Transverse colon (tissue), 4 donors: Measurements from ENCODE around the gene RBM39. TPM values are rescaled to one million over a fixed set of nuclear protein-coding genes. Genes with fewer than 3 reads are reported as not detected.
A peak's percentile ranks its signal among the peaks of the same experiment; 100 is the strongest.

Experiments used
- DNase-seq: peaks from one replicate; pipeline ENCODE4 v3.0.0-alpha.2; 2019
- H3K27ac ChIP-seq, 4 donors: fragments of 200-600 bp; sonication (generic); 2 replicates each; pipeline ENCODE4 v1.5.1; 2016 to 2018; ENCODE audit warnings: inconsistent platforms in 4 of 4
- H3K27me3 ChIP-seq: fragments of 200-600 bp; sonication (generic); 2 replicates; pipeline ENCODE4 v1.5.1; 2017; ENCODE audit warnings: inconsistent platforms
- H3K36me3 ChIP-seq, 4 donors: fragments of 200-600 bp; sonication (generic); 2 replicates each; pipeline ENCODE4 v1.5.1; 2017 to 2019; ENCODE audit warnings: inconsistent platforms in 4 of 4
- H3K4me1 ChIP-seq, 4 donors: fragments of 200-600 bp; sonication (generic); 2 replicates each; pipeline ENCODE4 v1.5.1; 2017 to 2020; ENCODE audit warnings: inconsistent platforms in 4 of 4
- H3K4me3 ChIP-seq, 4 donors: fragments of 200-600 bp; sonication (generic); 1 replicate in 1 of 4; 2 replicates in 3 of 4; pipeline versions ENCODE4 v1.5.1 to v1.6.1; 2017 to 2019; ENCODE audit warnings: inconsistent platforms in 4 of 4
- H3K9me3 ChIP-seq, 2 donors: fragments of 200-600 bp; sonication (generic); 2 replicates each; pipeline ENCODE4 v1.5.1; 2017 to 2019; ENCODE audit warnings: inconsistent platforms in 2 of 2
- CTCF ChIP-seq, 5 experiments: fragments of 200-600 bp in 3 of 5; fragments of 450-650 bp in 2 of 5; sonication (generic) in 3 of 5; IDR thresholded peaks; 1 replicate in 2 of 5; 2 replicates in 3 of 5; pipeline ENCODE4 v1.5.1; 2016 to 2017; ENCODE audit warnings: antibody characterized with exemption in 5 of 5, inconsistent platforms in 3 of 5, mild to moderate bottlenecking in 2 of 5, moderate library complexity in 1 of 5
- EP300 ChIP-seq: sonication (generic); formaldehyde crosslinking; IDR thresholded peaks from one replicate; pipeline ENCODE4 v1.6.1; 2017; ENCODE audit warnings: antibody characterized with exemption, low read depth
- POLR2A ChIP-seq: fragments of 450-650 bp; IDR thresholded peaks from one replicate; pipeline ENCODE4 v1.6.1; 2016; ENCODE audit warnings: antibody characterized with exemption, mild to moderate bottlenecking, moderate library complexity
- POLR2AphosphoS5 ChIP-seq, 3 donors: sonication (generic); formaldehyde crosslinking; IDR thresholded peaks; one replicate each; pipeline ENCODE4 v1.6.1; 2016; ENCODE audit warnings: antibody characterized with exemption in 3 of 3
- WGBS, 2 donors: methylation state at CpG; one replicate each; pipeline ENCODE4 v1.1.5; 2018; ENCODE audit warnings: low coverage in 1 of 2; 5-methylcytosine and 5-hydroxymethylcytosine counted together
- in situ Hi-C, 4 donors: fragments of 200-750 bp; cut with MboI; loops; one replicate each; pipeline versions ENCODE4 v1.15.0 to v1.15.1; 2017; ENCODE audit warnings: low sequenced_read_pairs in 3 of 4, low pct_ligation_motif_present in 1 of 4, low pct_unique_long_range_greater_than_20kb in 1 of 4
- intact Hi-C: fragments of 100-400 bp; cut with DNase I; formaldehyde crosslinking; loops from one replicate; pipeline ENCODE4 v1.15.1; 2023; ENCODE audit warnings: low total_unique reads
- total RNA-seq, 4 donors: library from RNA; depleted of rRNA; stranded (reverse); fragments of >200 nt; gene quantifications; one replicate each; pipeline ENCODE4 v1.1.0, GENCODE V29; 2016

Gene RBM39
- total RNA-seq, 4 donors from 2014 or later, result 264 to 721 (median 416) TPM

GRCh38 chr20:35742741-35743523 lies 872 bp upstream of the RBM39 start:
- TF ChIP-seq CTCF (IDR thresholded peaks at IDR 0.05) (peak in 2 of 5 experiments; percentile 1 to 6), EP300 (no peak), POLR2A (no peak), POLR2AphosphoS5 (IDR thresholded peaks at IDR 0.05) (peak in 2 of 3 donors; percentile 37 to 39)
- intact Hi-C loops (loop anchor here (10.0 kb wide), 1 partner anchor 132 kb away; no protein-coding TSS in a partner anchor), in situ Hi-C loops (no loop called here)
- no peak for DNase-seq
- H3K27me3 ChIP-seq, result no peaks in the 10 kb centered on the region
- H3K4me1 ChIP-seq, result peaks cover 13 to 39% (median 28%) of the 10 kb centered on the region in 4 donors
- H3K4me3 ChIP-seq, result peak overlapping the region; percentile 52 to 80 (median 64)
- H3K36me3 ChIP-seq, result peaks cover 0 to 23% (median 11%) of the 10 kb centered on the region in 4 donors
- H3K27ac ChIP-seq, result peak overlapping the region; percentile 96 to 99 (median 98)
- no peaks in the 10 kb centered on the region for H3K9me3 ChIP-seq
- 0 to 1% methylated on average over 5 to 8 of the region's 8 CpGs for WGBS, 2 donors

- in situ Hi-C loops (no loop called here), intact Hi-C loops (loop anchor here (10.0 kb wide), 1 partner anchor 135 kb away; no protein-coding TSS in a partner anchor)
- peaks cover 26 to 68% (median 53%) of the 10 kb centered on the region in 4 donors for H3K4me1 ChIP-seq
- DNase-seq, result no peak
- H3K36me3 ChIP-seq, result peaks cover 0 to 57% (median 24%) of the 10 kb centered on the region in 4 donors
- no peaks in the 10 kb centered on the region for H3K27me3 ChIP-seq
- no peaks in the 10 kb centered on the region for H3K9me3 ChIP-seq
- TF ChIP-seq CTCF (IDR thresholded peaks at IDR 0.05), result peak in 4 of 5 experiments; percentile 12 to 32 (median 18)
- TF ChIP-seq POLR2AphosphoS5 (IDR thresholded peaks at IDR 0.05), result no peak
- TF ChIP-seq POLR2A, result no peak
- H3K27ac ChIP-seq, result peak overlapping the region; percentile 98 to 100 (median 99)
- WGBS, 2 donors, result 54 to 62% methylated on average over 7 of the region's 7 CpGs
- peak overlapping the region in 3 of 4 donors; percentile 80 to 97 (median 81) for H3K4me3 ChIP-seq
These were observed 2.5 kb downstream of the RBM39 start for GRCh38 chr20:35739294-35740163.

- H3K36me3 ChIP-seq, result peaks cover 0 to 66% (median 31%) of the 10 kb centered on the region in 4 donors
- no peak for DNase-seq
- H3K27ac ChIP-seq, result peak overlapping the region in 2 of 4 donors; percentile 20 to 99
- peak overlapping the region in 1 of 4 donors; percentile 81 for H3K4me3 ChIP-seq
- intact Hi-C loops, result no loop called here
- peaks cover 26 to 74% (median 60%) of the 10 kb centered on the region in 4 donors for H3K4me1 ChIP-seq
- in situ Hi-C loops, result no loop called here
- WGBS, 2 donors, result 53 to 65% methylated on average over 4 of the region's 4 CpGs
- TF ChIP-seq POLR2AphosphoS5 (IDR thresholded peaks at IDR 0.05), result no peak
- TF ChIP-seq CTCF (IDR thresholded peaks at IDR 0.05), result no peak
- TF ChIP-seq EP300, result no peak
- no peak for TF ChIP-seq POLR2A
- no peaks in the 10 kb centered on the region for H3K27me3 ChIP-seq
- H3K9me3 ChIP-seq, result no peaks in the 10 kb centered on the region
These were observed 3.5 kb downstream of the RBM39 start for GRCh38 chr20:35738410-35739179.
